Measurements from ENCODE around the gene HSD17B13. TPM values are rescaled to one million over a fixed set of nuclear protein-coding genes. Genes with fewer than 3 reads are reported as not detected.
"Not testable (repeated sequence)": the region's sequence is repeated elsewhere in the genome, so short reads cannot be mapped to it uniquely, and the experiment has no call there.

The HSD17B13 gene
- total and polyA plus RNA-seq, 12 donors = 0.14 to 0.88 (median 0.33) TPM; not detected in 2

DNA sequence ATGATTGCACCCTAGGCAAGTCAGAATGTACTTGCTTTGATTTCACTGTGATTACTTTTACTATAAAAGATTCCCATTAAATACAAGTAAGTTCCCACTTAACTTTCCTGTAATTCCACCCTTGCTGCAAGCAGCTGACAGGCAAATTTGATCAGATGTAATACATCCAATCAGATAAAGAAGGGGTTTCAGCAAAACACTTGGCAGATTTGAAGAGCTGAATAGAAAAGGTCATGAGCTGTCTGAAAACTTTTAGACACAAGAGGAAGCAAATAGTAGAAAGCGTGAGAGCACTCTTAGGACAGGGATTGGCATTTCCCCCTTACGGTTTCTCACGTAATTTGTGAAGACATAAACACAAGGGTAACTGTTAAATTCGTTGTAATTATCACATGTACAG lies 22.8 kb downstream of the HSD17B13 start:
- Histone ChIP-seq H3K36me3 (replicated peaks in 1 of 2) (no peaks in the 10 kb centered on the region), H3K4me1 (replicated peaks in 1 of 2) (no peaks in the 10 kb centered on the region), H3K4me3 (no peak overlapping the region), H3K27me3 (no peaks in the 10 kb centered on the region), H3K9me3 (replicated peaks in 1 of 3) (no peaks in the 10 kb centered on the region), H3K27ac (no peak overlapping the region)
- intact Hi-C loops (cut with DNase I) = no loop called here
- 74 to 82% (median 79%) methylated on average over 4 of the region's 4 CpGs for WGBS, 4 donors
- TF ChIP-seq POLR2A (IDR thresholded peaks at IDR 0.05) = no peak
- TF ChIP-seq, protein P1, sequence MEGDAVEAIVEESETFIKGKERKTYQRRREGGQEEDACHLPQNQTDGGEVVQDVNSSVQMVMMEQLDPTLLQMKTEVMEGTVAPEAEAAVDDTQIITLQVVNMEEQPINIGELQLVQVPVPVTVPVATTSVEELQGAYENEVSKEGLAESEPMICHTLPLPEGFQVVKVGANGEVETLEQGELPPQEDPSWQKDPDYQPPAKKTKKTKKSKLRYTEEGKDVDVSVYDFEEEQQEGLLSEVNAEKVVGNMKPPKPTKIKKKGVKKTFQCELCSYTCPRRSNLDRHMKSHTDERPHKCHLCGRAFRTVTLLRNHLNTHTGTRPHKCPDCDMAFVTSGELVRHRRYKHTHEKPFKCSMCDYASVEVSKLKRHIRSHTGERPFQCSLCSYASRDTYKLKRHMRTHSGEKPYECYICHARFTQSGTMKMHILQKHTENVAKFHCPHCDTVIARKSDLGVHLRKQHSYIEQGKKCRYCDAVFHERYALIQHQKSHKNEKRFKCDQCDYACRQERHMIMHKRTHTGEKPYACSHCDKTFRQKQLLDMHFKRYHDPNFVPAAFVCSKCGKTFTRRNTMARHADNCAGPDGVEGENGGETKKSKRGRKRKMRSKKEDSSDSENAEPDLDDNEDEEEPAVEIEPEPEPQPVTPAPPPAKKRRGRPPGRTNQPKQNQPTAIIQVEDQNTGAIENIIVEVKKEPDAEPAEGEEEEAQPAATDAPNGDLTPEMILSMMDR (IDR thresholded peaks at IDR 0.05) = no peak
- DNase-seq = no peak

DNA sequence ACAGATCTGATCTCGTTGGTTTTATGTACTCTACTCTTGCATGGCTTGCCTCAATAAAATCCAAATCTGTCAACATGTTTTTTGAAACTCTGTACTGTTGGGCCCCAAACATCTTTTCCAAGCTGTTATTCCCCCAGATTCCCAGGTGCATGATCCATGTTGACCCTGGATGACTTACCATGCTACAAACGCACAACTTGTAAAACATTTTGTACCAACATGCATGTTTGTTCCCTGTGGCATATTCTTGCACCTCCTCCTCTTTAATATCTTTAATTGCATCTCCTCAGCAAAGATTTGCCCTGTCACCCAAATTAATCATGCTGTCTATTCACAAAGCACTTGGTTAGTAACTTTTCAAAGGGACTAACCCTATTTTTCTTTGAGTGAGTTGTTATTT lies 24.3 kb downstream of the HSD17B13 start:
- no peak overlapping the region for H3K27ac ChIP-seq
- no peaks in the 10 kb centered on the region for H3K9me3 ChIP-seq (replicated peaks in 1 of 3)
- WGBS, 4 donors = 67 to 76% (median 71%) methylated on average over 2 of the region's 2 CpGs
- H3K4me3 ChIP-seq = no peak overlapping the region
- H3K4me1 ChIP-seq (replicated peaks in 1 of 2) = no peaks in the 10 kb centered on the region
- no peaks in the 10 kb centered on the region for H3K27me3 ChIP-seq
- no peak for TF ChIP-seq POLR2A (IDR thresholded peaks at IDR 0.05)
- TF ChIP-seq, protein P1 (IDR thresholded peaks at IDR 0.05) = no peak
- DNase-seq = no peak
- no peaks in the 10 kb centered on the region for H3K36me3 ChIP-seq (replicated peaks in 1 of 2)
- intact Hi-C loops (cut with DNase I) = no loop called here

DNA sequence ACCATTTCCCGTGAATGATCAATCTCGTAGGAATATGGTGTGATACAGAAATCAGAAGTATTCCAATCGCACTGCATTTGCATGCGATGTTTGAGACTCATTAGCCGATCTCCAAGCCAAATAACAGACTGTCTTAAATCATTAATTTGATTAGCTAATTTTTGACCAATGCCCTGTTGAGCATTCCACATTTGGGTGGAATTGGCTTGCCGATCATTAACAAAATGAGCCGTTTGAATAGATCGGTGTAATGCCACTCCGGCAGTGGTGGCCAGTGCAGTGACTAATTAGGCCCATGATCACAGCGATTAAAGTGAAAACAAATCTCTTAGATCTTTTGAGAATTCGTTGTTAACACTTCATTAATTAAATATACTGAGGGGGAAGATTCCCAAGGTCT lies 27.8 kb downstream of the HSD17B13 start:
- not testable (repeated sequence) for H3K9me3 ChIP-seq (replicated peaks in 1 of 3)
- WGBS, 4 donors = 72 to 93% (median 85%) methylated on average over 11 of the region's 11 CpGs

DNA sequence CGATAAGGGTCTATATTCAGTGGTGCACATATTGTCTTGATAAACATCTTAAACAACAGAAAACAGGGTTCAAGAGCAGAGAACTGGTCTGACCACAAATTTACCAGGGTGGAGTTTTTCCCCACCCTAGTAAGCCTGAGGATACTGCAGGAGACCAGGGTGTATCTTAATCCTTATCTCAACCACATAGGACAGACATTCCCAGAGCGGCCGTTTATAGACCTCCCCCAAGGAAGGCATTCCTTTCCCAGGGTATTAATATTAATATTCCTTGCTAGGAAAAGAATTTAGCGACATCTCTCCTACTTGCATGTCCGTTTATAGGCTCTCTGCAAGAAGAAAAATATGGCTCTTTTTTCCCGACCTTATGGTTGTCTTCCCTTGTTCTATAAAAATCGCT lies 28.8 kb downstream of the HSD17B13 start:
- H3K27ac ChIP-seq; DNase-seq; H3K4me1 ChIP-seq (replicated peaks in 1 of 2); H3K4me3 ChIP-seq; H3K36me3 ChIP-seq (replicated peaks in 1 of 2); intact Hi-C loops (cut with DNase I); H3K9me3 ChIP-seq (replicated peaks in 1 of 3); H3K27me3 ChIP-seq: not testable (repeated sequence)
- 84 to 93% (median 91%) methylated on average over 7 of the region's 7 CpGs for WGBS, 4 donors

More for the DNA sequence above, 27.8 kb downstream of the HSD17B13 start:
- DNase-seq; H3K27ac ChIP-seq; H3K4me3 ChIP-seq; H3K4me1 ChIP-seq (replicated peaks in 1 of 2); intact Hi-C loops (cut with DNase I); H3K36me3 ChIP-seq (replicated peaks in 1 of 2); H3K27me3 ChIP-seq: not testable (repeated sequence)

DNA sequence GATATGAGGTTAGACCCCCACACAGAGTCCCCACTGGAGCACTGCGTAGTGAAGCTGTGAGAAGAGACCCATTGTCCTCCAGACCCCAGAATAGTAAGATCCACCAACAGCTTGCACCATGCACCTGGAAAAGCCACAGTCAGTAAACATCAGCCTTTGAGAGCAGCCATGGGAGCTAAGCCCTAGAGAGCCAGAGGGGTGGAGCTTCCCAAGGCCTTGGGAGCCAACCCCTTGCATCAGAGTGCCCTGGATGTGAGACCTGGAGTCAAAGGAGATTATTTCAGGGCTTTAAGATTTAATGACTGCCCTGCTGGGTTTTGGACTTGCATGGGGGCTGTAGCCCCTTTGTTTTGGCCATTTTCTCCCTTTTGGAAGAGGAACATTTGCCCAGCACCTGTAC lies 35.7 kb downstream of the HSD17B13 start:
- Histone ChIP-seq H3K27me3 (no peaks in the 10 kb centered on the region), H3K27ac (no peak overlapping the region), H3K9me3 (replicated peaks in 1 of 3) (no peaks in the 10 kb centered on the region), H3K4me3 (no peak overlapping the region), H3K4me1 (replicated peaks in 1 of 2) (no peaks in the 10 kb centered on the region), H3K36me3 (replicated peaks in 1 of 2) (no peaks in the 10 kb centered on the region)
- 92 to 100% (median 96%) methylated on average over 1 of the region's 1 CpG for WGBS, 4 donors
- no peak for DNase-seq
- intact Hi-C loops (cut with DNase I) = no loop called here
- TF ChIP-seq POLR2A (IDR thresholded peaks at IDR 0.05) = no peak
- TF ChIP-seq, protein P1 (IDR thresholded peaks at IDR 0.05) = no peak

DNA sequence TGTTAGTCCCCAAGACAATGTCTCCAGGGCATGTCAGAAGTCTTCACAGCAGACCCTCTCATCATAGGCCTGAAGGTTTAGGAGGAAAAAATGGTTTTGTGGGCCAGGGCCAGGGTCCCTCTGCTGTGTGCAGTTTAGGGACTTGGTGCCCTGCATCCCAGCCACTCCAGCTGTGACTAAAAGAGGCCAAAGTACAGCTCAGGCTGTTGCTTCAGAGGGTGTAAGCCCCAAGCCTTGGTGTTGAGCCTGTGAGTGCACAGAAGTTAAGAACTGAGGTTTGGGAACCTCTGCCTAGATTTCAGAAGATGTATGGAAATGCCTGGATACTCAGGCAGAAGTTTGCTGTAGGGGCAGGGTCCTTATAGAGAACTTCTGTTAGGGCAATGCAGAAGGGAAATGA lies 38.4 kb downstream of the HSD17B13 start:
- DNase-seq; H3K4me3 ChIP-seq; H3K27ac ChIP-seq; H3K4me1 ChIP-seq (replicated peaks in 1 of 2); H3K9me3 ChIP-seq (replicated peaks in 1 of 3); intact Hi-C loops (cut with DNase I); H3K27me3 ChIP-seq; H3K36me3 ChIP-seq (replicated peaks in 1 of 2): not testable (repeated sequence)
